ENCODE measurements around the gene MEIOB. TPM values are rescaled to one million over a fixed set of nuclear protein-coding genes. Genes with fewer than 3 reads are reported as not detected.

Gene MEIOB
- total RNA-seq, 1 experiment from 2014 or later, result 0.62 TPM

DNA sequence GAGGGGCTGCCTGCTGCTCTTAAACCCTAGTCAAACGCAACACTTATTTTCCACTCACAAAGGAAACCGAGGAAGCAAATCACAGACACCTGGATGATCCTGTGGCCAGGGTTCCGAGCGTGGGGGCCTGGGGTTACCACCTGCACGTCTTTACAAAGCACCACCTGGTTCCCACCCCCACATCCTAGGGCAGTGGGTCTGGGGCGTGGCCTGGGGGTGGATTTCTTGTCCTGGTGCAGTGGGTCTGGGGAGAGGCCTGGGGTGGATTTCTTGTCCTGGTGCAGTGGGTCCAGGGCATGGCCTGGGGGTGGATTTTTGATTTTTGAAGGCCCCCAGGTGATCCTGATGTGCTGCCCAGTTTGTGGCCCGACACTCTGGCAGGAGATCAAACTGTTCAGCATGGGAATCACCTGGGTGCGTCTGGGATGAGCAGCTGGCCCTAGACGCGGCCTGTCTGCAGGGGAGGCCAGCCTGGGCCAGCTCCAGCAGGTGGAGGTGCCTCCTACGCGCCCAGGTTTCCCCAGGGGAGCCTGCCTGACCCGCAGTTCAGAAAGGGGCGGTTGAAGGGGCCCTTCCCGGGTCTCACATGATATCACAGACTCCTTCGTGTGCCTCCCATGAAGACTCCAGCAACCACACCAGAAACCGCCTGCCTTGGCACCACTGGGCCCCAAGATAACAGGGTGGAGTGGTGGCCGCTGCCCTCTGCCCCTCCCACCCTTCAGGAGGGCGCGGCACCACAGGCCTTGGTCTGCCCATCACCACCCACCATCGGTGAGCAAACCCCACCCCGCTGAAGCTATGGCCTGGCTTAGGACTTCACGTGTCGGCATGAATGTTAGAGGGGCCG is 51.6 kb downstream of the MEIOB start:
- no peaks in the 10 kb centered on the region for H3K27me3 ChIP-seq (replicated peaks; ENCODE audit: insufficient read depth, low read depth, low read length, poor library complexity)
- intact Hi-C loops (cut with micrococcal nuclease; ENCODE audit: unreplicated experiment), result loop anchor here (10.0 kb wide), 1 partner anchor 46 kb away; the partner anchor contains the start of genes EME2, MRPS34 and NME3
- POLR2A ChIA-PET (ENCODE audit: low non-redundant PET), result no interaction called here
- H3K9me3 ChIP-seq (ENCODE audit: low read depth, low read length, poor library complexity, severe bottlenecking), result no peaks in the 10 kb centered on the region
- CTCF ChIA-PET, result interaction anchor here (0.6 kb wide), 1 partner anchor 378 kb away, joined by 3 read pairs; no protein-coding TSS in a partner anchor
- no peaks in the 10 kb centered on the region for H3K4me1 ChIP-seq (ENCODE audit: insufficient read depth, low read length, poor library complexity, severe bottlenecking)
- no TSS peak for BruUV-seq (replicated peaks)
- no peaks in the 10 kb centered on the region for H3K36me3 ChIP-seq (ENCODE audit: insufficient read depth, low read length, poor library complexity, severe bottlenecking)
- TF ChIP-seq, protein P1, sequence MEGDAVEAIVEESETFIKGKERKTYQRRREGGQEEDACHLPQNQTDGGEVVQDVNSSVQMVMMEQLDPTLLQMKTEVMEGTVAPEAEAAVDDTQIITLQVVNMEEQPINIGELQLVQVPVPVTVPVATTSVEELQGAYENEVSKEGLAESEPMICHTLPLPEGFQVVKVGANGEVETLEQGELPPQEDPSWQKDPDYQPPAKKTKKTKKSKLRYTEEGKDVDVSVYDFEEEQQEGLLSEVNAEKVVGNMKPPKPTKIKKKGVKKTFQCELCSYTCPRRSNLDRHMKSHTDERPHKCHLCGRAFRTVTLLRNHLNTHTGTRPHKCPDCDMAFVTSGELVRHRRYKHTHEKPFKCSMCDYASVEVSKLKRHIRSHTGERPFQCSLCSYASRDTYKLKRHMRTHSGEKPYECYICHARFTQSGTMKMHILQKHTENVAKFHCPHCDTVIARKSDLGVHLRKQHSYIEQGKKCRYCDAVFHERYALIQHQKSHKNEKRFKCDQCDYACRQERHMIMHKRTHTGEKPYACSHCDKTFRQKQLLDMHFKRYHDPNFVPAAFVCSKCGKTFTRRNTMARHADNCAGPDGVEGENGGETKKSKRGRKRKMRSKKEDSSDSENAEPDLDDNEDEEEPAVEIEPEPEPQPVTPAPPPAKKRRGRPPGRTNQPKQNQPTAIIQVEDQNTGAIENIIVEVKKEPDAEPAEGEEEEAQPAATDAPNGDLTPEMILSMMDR (conservative IDR thresholded peaks at IDR 0.05; ENCODE audit: low read depth, low read length), result no peak
- no peak for TF ChIP-seq EZH2 (IDR thresholded peaks at IDR 0.05; ENCODE audit: borderline replicate concordance, low read depth, low read length, poor library complexity, severe bottlenecking)
- H3K4me3 ChIP-seq (ENCODE audit: low read depth, low read length, poor library complexity, severe bottlenecking), result no peak overlapping the region
- DNase-seq (ENCODE audit: low spot score), result no peak
- no peak overlapping the region for H3K27ac ChIP-seq (ENCODE audit: low read depth, low read length, poor library complexity, severe bottlenecking)

DNA sequence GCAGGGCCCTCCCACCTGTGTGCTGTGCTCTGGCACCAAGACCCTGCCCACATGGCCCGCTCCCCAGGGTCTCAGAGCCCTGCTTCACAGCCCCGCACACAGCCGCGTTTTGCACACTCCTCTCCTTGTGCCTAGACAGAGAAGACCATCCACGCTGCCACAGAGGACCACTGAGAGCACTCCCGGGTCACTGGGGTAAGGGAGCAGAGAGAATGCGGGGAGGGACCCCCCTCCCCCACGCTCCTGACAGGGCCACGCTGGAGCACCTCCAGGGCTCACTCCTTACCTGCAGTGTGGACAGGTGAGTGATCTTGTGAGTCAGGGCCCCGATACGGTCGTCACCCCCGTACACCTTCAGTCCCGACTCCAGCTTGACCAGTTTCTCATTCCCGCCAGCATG is 52.4 kb downstream of the MEIOB start:
- CTCF ChIA-PET, result no interaction called here
- Histone ChIP-seq H3K27me3 (replicated peaks; ENCODE audit: insufficient read depth, low read depth, low read length, poor library complexity) (no peaks in the 10 kb centered on the region), H3K4me3 (ENCODE audit: low read depth, low read length, poor library complexity, severe bottlenecking) (no peak overlapping the region), H3K36me3 (ENCODE audit: insufficient read depth, low read length, poor library complexity, severe bottlenecking) (no peaks in the 10 kb centered on the region), H3K27ac (ENCODE audit: low read depth, low read length, poor library complexity, severe bottlenecking) (no peak overlapping the region), H3K4me1 (ENCODE audit: insufficient read depth, low read length, poor library complexity, severe bottlenecking) (no peaks in the 10 kb centered on the region), H3K9me3 (ENCODE audit: low read depth, low read length, poor library complexity, severe bottlenecking) (no peaks in the 10 kb centered on the region)
- no peak for DNase-seq (ENCODE audit: low spot score)
- intact Hi-C loops (cut with micrococcal nuclease; ENCODE audit: unreplicated experiment), result loop anchor here (10.0 kb wide), 1 partner anchor 45 kb away; the partner anchor contains the start of genes EME2, MRPS34 and NME3
- BruUV-seq (replicated peaks), result no TSS peak
- POLR2A ChIA-PET (ENCODE audit: low non-redundant PET), result no interaction called here
- TF ChIP-seq EZH2 (IDR thresholded peaks at IDR 0.05; ENCODE audit: borderline replicate concordance, low read depth, low read length, poor library complexity, severe bottlenecking), result no peak
- TF ChIP-seq, protein P1 (conservative IDR thresholded peaks at IDR 0.05; ENCODE audit: low read depth, low read length), result no peak

DNA sequence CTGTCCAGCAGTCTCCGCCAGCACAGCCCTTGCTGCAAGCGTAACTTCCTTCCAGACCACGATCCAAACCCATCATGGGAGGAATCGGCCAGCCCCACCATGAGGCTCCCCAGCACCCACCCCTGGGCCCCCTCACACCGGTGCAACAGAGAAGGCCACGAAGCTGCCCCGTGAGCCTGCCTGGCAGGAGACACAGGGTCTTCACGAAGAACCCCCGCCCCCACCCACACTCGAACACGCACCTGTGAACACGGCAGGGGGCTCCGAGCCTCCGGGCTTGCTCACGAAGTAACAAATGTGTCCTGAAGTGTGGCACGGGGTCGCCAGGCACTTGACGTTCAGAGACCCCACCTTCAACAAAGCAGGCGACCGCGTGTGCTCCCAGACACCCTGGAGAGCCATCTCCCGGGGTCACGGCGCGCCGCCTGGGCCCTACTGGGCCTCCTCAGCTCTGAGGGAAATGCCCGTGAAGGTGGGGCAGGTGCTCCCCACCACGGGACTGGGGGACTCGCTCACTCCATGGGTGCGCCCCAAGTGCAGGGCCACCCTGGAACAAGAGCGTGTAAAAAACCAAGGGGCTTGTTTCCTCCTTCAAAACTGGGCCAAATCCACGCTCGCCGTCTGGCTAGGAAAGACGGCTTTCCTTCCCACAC is 53.0 kb downstream of the MEIOB start:
- H3K4me1 ChIP-seq (ENCODE audit: insufficient read depth, low read length, poor library complexity, severe bottlenecking), result no peaks in the 10 kb centered on the region
- BruUV-seq (replicated peaks), result no TSS peak
- no peak overlapping the region for H3K27ac ChIP-seq (ENCODE audit: low read depth, low read length, poor library complexity, severe bottlenecking)
- TF ChIP-seq, protein P1 (conservative IDR thresholded peaks at IDR 0.05; ENCODE audit: low read depth, low read length), result no peak
- TF ChIP-seq EZH2 (IDR thresholded peaks at IDR 0.05; ENCODE audit: borderline replicate concordance, low read depth, low read length, poor library complexity, severe bottlenecking), result no peak
- H3K27me3 ChIP-seq (replicated peaks; ENCODE audit: insufficient read depth, low read depth, low read length, poor library complexity), result no peaks in the 10 kb centered on the region
- DNase-seq (ENCODE audit: low spot score), result no peak
- POLR2A ChIA-PET (ENCODE audit: low non-redundant PET), result no interaction called here
- intact Hi-C loops (cut with micrococcal nuclease; ENCODE audit: unreplicated experiment), result no loop called here
- no peaks in the 10 kb centered on the region for H3K9me3 ChIP-seq (ENCODE audit: low read depth, low read length, poor library complexity, severe bottlenecking)
- no peaks in the 10 kb centered on the region for H3K36me3 ChIP-seq (ENCODE audit: insufficient read depth, low read length, poor library complexity, severe bottlenecking)
- H3K4me3 ChIP-seq (ENCODE audit: low read depth, low read length, poor library complexity, severe bottlenecking), result no peak overlapping the region
- CTCF ChIA-PET, result no interaction called here
